Measurements from ENCODE around the gene FOXA1. TPM values are rescaled to one million over a fixed set of nuclear protein-coding genes. Genes with fewer than 3 reads are reported as not detected.

FOXA1 gene
- total and polyA plus RNA-seq, 9 of the 15 experiments (the other 6 are each of a cell fraction or from before 2014, with no cell fraction given) = 0.20 to 3.0 (median 1.3) TPM

- TF ChIP-seq REST (IDR thresholded peaks at IDR 0.05; ENCODE audit: borderline replicate concordance) (no peak), REST (CRISPR knock-in tag; IDR thresholded peaks at IDR 0.05; ENCODE audit: low read depth) (no peak), POLR2G (IDR thresholded peaks at IDR 0.05; ENCODE audit: low read depth, low read length) (no peak)
These were observed 5.2 kb downstream of the FOXA1 start (continued) for GRCh38 chr14:37589715-37590427.
